GM19351 (cell line): ENCODE measurements around the gene UPF1.

Experiments
- ATAC-seq: cut with Tn5 transposase; IDR thresholded peaks from one replicate; pipeline ENCODE4 v1.9.1; 2021; ENCODE audit warnings: mild to moderate bottlenecking, moderate library complexity; ENCODE audit not compliant: unreplicated experiment

The UPF1 gene

DNA sequence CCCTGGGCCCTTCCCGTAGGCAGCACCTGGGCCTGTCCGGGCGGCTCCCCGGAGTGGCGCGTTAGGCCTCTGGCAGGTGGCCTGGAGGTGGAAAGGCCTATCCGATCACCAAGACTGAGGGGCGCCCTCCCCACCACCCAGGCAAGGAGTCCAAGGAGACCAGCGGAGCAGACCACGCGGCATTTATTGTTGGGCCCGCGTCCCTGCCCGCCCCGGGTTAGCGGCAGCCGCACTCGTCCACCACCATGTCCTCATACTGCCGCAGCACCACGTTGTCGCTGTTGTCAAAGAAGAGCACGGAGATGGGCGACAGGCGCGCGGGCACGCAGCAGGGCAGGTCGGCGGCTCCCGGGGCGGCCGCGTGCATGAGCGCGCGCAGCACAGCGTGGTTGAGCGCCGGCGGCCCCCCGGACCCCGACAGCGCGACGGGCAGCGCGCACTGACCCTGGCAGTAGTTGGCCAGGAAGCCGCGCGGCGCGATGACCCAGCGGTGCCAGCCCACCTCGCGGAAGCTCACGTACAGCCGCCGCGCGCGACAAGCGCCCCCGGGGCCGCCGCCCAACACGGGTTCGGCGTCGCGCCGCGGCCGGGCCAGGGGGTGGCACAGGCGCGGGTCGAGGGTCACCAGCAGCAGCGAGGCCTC, 36.7 kb downstream of the UPF1 start:
- no peak for ATAC-seq

DNA sequence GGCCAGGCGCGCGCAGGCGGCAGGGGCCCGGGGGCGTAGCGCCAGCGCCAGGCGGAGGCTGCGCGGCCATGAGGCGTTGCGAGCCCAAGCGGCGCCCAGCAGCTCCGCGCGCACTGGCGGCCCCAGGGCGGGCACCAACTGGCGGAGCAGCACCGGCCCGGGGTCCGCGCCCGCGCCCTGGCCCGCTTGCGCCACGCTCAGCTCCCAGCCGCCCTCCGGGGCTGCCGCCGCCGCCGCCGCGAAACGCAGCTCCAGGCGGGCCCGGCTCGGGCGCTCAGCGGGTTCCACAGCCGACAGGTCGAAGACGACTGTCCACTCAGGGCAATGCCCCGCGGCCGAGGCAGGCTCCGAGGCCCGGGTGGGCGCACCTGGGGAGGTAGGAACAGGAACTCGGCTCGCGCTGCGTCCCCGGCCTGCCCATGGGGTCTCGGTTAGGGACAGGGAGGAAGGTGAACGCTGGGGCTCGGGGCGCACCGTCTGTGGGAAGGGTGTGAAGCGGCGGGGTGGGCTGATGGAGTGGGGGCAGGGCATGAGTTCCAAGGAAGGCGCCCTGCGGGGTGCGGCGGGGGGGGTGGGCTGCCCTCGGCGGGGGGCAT, 37.4 kb downstream of the UPF1 start:
- ATAC-seq = no peak

DNA sequence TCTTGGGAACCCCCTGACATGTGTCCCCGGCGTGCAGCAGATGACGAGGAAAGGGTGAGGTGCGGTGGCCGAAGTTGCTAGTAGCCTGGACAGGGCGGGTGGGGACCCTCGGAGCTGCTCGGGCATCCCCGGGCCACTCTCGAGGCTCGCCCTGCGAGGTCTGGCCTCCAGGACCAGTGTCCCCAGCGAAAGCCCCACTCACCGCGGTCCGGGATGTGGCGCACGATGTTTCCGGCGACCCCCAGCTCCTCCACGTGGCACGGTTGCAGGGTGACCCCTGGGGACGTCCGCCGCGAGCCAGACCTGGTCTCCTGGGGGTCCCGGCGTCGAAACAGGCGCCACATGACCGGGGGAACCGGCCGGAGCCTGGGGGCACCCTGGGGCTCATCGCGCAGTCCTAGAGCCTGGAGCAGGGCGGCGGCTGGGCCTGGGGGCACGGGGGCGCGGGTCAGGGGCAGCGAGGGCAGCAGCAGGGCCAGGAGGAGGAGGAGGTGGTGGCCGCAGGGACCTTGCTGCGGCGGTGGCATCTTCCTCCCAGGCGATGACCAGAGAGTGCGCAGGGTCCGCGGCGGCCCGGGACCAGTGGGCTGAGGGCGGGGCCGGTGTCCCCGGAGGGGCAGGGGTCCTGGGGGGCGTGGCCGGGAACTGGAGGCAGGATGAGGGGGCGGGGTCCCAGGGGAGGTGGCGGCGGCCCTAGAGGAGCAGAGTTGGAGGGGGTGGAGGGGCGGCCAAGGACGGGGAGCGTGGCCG, 38.2 kb downstream of the UPF1 start:
- ATAC-seq = no peak

DNA sequence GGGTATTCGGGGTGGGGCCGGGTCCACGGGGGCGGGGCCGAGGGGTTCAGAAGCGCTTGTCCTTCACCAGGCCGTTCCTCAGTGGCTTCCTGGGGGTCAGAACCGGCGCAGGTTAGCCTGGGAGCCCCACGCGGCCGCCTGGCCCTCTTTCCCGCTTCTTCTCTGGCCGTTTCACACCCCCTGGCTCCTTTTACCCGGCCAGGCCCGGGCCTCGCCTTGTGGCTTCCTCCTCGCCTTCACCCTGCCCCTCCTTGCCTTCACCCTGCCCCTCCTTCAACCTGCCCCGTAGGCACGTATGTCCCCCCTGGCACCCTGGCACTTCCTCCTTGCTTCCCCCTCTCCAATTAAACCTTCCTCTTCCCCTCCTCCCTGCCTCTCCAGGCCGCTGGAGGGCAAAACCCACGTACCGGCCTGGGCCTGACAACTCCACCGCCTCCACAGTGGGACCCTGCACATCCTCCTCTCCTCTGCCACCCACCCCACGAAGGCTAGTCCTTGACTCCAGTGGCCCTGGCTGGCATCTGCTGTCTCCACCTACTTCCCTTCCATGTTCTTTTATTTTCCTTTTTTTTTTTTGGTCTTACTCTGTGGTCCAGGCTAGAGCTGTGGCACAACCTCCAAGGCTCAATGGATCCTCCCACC, 38.9 kb downstream of the UPF1 start:
- ATAC-seq = no peak

DNA sequence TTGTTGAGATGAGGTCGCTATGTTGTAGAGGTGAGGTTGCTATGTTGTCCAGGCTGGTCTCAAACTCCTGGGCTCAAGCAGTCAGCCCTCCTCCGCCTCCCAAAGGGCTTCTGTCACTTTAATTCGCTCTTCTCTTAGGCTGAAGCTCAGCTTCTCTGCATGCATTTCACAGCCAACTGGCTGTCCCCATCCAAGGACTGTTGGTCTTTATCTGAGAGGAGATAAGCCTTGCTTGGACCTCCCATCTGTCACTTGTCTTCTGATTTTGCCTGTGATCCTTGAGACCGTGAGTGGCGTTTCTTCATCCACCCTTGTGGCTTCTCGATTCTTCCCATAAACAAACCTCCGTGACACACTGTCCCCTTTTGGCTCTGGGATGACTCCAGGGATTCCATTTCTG, 39.8 kb downstream of the UPF1 start:
- no peak for ATAC-seq

DNA sequence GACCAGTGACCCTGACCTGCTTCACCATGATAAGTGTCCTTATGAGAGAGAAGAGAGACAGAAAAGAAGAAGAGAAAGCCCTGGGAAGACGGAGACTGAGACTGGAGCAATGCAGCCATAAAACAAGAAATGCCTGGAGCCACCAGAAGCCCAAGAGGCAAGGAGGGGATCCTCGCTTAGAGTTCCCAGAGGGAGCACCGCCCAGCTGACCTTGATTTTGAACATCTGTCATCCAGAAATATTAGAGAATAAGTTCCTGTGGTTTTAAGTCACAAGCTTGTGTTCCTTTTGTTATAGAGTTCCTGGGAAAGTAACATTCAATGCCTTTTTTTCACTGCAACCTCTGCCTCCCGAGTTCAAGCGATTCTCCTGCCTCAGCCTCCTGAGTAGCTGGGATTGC, 44.0 kb downstream of the UPF1 start:
- no peak for ATAC-seq

DNA sequence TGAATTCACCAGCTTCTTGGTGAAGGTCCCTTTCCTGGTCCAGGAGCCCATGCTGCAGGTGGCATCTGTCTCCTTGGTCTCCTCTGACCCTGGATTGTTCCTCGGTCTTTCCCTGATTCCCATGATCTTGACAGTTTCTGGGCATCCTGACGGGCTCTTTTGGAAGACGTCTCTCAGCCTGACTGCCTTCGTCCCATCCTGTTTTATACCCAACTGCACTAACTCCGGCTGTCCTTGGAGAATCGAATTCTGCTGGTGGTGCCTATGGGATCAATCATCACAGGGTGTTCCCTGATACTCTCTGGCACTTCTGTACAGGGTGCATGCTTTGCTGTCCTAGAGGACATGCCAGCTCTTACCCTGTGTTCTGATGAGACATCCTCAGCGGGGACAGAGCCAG, 45.1 kb downstream of the UPF1 start:
- no peak for ATAC-seq

DNA sequence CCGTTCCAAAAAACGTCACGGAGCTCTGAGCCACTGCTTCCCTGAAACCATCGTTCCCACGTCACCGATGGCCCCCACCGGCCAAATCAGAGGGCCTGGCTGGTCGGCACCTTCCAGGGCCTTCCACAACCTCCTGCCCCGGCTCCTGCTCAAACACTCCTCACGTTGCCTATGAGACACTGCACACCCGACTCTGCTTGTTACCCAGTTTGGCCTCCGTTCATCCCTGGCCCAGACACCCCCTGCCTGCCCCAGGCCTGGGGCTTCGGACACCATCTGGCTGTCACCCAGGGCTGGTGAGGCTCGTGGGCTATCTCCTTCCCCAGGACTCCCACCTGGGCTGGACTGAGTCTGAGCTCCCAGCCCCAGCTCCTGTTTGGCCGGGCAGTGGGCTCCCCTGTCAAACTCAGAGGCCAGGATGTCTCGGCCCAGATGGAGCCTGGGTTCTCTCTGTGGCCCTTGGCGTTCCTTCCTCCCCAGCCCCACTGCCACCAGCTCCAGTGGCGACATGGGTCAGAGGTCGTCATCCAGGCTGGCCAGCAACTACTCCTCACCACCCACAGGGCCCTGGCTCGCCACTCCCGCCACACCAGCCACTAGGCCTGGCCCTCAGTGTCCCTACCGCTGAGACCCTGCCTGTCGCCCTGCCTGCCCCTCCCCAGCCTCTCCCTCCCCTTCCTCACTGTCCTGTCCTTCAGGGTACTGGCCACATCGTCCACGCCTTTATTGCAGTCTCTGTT, 46.5 kb downstream of the UPF1 start:
- ATAC-seq = no peak

DNA sequence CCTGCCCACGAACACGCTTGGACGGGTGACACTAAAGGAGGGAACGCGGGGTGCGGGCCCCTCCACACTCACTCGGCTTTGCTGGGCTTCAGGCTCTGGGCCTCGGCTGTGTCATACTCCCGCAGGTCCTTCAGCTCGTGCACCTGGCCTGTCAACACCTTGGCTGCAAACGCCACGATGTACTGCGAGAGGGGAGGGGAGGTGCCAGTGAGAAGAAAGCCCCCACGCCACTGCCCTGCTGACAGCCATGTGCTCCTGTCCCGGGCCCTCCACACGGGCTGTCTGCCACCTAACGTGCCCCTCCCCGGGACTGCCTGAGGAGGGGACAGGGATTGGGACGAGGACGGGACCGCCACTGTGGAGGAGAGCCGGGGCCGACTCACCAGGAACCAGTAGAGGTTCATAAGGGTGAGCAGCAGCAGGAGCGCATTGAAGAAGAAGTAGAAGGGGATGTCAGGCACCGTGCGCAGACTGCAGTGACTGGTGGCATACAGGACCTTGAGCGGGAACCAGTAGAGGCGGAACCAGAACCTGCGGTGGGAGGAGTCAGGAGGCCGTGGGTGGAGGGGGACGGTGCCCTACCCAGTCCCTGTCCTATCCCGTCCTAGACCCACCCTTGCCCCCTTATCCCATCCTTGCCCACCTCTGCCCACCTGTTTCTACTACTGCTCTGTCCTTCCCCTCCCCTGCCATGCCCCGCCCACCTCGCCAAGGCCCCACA, 47.3 kb downstream of the UPF1 start:
- ATAC-seq = no peak

DNA sequence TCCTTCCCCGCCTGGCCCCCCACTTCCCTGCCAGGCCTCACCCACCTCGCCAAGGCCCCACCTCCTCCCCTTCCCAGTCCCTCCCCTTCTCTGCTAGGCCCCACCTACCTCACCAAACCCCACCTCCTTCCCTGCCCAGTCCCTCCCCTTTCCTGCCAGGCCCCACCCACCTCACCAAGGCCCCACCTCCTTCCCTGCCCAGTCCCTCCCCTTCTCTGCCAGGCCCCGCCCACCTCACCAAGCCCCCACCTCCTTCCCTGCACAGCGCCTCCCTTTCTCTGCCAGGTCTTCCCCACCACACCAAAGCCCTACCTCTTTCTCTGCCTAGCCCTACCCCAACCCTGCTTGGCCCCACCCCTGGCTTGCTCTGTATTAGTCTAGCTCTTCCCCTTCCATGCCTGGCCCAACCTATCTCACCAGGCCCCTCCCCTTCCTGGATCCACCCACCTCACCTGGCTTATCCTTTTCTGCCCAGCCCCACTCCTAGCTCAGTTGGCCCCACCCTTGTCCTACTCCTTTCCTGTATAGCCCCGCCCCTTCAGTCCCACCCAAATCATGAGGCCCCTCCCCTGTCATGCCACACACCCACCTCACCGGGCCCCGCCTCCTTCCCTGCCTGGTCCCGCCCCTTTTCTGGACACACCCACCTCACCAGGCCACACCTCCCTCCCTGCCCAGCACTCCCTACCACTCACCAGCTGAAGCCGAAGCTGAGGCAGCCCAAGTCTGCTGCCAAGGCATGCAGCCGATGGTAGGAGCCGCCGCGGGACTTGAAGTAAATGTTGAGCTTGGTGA, 48.0 kb downstream of the UPF1 start:
- ATAC-seq = no peak

DNA sequence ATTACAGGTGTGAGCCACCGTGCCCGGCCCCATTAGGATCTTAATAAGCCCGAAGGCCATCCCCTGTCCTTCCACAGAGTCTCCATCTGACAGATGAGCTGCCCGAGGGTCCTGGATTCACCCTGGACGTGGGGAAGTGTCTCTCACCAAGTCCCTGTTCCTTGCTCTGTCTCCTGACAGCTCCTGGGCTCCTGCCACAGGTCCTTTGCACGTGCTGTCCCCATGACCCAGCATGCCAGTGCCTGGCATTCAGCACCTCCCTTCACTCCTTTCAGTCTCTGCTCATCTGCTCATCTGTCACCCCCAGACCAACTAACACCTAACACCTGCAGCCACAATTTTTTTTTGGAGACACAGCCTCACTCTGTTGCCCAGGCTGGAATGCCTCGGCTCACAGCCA, 49.7 kb downstream of the UPF1 start:
- no peak for ATAC-seq

DNA sequence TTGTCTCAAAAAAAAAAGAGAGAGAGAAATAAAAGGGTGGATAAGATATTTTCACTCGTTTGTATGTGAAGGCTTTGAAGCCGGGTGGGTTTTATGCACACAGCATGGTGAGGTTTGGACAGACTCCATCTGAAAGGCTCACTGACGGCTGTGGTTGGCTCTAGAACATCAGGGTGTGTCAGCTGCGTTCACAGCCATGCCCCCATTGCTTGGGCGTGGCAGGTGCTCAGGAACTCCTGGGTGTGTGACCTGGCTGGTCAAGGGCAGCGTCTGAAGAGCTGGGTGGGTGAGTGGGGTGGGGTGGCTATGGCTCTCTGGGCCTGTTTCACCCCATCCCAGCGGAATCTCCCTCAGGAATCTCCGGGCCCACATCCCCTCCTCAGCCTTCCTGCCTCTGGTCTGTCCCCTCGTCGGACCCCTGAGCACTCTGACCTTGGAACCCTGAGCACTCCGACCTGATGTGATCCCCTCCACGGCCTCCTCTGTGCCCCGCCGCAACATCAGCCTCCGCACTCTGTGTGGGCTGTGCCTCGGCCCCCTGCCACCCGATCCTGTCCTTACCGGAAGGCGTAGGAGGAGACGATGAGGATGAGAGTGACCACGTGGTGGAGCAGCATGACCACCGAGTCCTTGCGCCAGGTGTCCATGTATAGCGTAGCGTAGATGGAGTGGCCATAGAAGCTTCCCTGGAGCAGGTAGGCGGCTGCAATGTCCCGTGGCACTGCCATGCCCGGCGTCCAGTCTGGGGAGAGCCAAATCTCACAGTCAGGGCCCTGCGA, 52.0 kb downstream of the UPF1 start:
- ATAC-seq = no peak

DNA sequence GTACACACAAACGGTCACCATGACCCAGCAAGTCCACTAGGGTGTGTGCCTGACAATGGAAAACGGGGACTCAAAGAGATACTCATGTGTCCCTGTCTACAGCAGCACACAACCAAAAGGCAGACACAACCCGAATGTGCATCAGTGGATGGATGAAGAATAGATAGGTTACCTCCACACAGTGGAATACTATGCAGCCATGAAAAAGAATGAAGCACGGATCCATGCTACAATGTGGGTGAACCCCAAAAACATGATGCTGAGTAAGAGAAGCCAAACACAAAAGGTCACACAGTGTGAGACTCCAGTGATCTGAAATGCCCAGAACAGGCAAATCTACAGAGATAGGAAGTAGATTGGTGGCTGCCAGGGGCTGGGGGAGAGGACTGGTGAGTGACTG, 55.2 kb downstream of the UPF1 start:
- no peak for ATAC-seq

DNA sequence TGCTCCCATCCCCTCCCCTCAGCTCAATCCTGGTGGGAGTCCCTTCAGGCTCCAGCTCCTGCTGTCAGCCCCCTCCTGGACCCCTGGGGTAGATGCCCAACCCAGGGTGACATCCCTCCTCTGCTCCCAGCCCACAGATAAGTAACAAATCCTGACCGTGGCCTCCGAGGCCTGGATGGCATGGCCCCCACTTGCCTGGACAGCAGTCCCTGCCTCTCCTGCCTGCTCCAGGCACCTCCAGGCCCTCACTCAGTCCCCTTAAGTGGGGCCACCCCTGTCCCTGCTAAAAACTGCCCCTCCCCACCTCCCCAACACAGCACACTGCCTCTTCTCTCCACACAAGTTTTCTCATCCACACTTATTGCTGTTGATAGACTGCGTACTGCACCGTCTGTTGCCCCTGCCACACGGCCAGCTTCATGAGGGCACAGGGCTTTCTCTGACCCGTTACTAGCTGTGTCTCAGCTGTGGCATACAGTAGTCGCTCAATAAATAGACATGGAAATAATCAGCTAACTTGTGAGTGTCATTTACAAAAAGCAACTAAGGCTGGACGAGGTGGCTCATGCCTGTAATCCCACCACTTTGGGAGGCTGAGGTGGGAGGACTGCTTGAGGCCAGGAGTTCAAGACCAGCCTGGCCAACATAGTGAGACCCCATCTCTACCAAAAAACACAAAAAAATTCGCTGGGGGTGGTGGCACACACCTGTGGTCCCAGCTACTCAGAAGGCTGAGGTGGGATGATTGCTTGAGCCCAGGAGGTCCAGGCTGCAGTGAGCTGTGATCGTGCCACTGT, 58.4 kb downstream of the UPF1 start:
- no peak for ATAC-seq

DNA sequence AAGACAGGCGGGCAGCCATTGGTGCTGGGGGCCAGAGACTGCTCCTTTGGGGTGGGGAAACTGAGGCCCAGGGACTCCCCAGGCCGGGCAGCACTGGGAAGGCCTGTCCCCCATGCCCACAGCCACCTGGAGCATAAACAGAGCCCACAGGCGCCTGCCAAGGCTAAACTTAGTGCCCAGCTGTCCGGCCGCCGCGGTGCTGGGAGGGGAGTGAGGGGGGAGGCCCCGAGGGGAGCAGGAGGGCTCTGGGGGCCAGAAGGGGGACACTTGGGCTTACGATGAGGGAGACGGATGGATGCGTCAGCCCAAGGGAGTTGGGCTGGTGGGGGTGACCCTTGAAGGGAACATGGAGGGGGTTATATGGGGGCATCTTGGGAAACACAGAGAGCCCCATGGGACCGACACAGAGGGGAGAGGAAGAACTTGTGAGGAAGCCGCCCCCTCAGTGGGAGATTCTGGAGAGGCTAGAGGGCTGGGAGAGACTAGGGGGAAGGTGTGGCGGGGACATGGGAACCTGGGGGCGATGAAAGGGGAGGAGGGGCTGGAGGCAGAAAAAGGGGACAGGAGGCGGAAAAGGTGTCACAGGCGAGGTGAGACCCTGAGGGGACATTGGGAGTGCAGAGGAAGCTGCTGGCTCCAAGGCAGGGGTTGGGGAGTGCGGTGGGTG, 62.0 kb downstream of the UPF1 start:
- ATAC-seq = no peak

DNA sequence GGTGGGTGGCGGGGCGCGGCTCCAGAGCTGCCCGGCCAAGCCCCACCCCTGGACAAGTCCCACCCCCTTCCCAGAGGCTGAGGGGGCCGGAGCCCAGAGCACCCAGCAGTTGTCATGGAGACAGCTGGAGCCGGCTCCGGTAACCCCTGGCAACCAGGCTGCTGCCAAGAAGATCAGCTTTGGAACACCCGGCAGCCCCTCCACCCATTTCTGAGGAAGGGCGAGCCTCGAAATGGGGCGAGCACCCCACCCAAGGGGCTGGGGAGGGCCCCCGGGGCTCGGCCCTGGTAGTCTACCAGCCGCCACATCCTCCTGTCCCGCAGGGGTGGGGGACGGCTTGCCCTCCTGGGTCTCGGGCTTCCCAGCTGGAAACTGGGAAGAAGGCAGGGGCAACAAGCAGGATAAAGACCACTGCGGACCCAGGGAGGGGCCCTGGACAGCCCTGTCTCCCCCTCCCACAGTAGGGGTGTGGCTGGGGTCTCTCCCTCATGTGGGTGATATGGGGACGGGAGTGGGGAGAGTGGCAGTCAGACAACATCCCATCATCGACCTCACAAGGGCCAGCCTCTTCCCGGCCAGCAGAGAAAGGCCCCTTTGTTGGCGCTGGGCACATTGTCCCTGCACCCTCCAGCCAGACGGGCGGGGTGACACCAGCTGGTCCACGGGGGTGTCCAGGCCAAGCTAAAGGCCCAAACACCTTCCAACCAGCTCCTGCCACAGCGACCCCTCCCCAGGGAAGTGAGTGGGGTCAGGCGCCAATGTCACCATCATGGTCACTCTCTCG, 62.7 kb downstream of the UPF1 start:
- ATAC-seq = no peak
